Panc1 (cell line): ENCODE data around the gene PNLIPRP1. TPM values are rescaled to one million over a fixed set of nuclear protein-coding genes. Genes with fewer than 3 reads are reported as not detected.

Source experiments
- ATAC-seq: fragments of 200-7000 bp; cut with Tn5 transposase; 2 replicates; pipeline ENCODE4 v1.9.1; 2020; ENCODE audit warnings: mild to moderate bottlenecking, moderate library complexity
- BruUV-seq: library from RNA; stranded (reverse); fragments of 400-500 nt; replicated peaks from 2 replicates; lab custom pipeline; 2021; lab: Mats Ljungman, UMichigan
- CTCF ChIA-PET: fragments of 300-600 bp; sonication (Branson Sonifier 250); formaldehyde crosslinking; loops from one replicate; lab custom pipeline; 2022; ENCODE audit warnings: antibody characterized with exemption; lab: Charles Lee
- POLR2A ChIA-PET: fragments of 300-600 bp; sonication (Branson Sonifier 250); formaldehyde crosslinking; loops from one replicate; lab custom pipeline; 2022; ENCODE audit warnings: antibody characterized with exemption; lab: Charles Lee
- DNase-seq: peaks from one replicate; pipeline ENCODE4 v3.0.0-alpha.2; 2010; ENCODE audit warnings: low read depth, low spot score
- H3K27ac ChIP-seq: 2 replicates; pipeline ENCODE4 v1.5.1; 2011; ENCODE audit warnings: mild to moderate bottlenecking, low read length, inconsistent platforms
- H3K27me3 ChIP-seq: fragments of 200-500 bp; sonication (Bioruptor generic); 2 replicates; pipeline ENCODE4 v1.6.0; 2014; ENCODE audit warnings: low read length, inconsistent platforms; ENCODE audit not compliant: control insufficient read depth, insufficient read depth
- H3K36me3 ChIP-seq: fragments of 200-500 bp; sonication (Bioruptor generic); 2 replicates; pipeline ENCODE4 v1.5.1; 2014; ENCODE audit warnings: inconsistent platforms, mild to moderate bottlenecking, low read length, moderate library complexity; ENCODE audit not compliant: control insufficient read depth, insufficient read depth
- H3K4me1 ChIP-seq: 2 replicates; pipeline ENCODE4 v1.5.1; 2011; ENCODE audit warnings: inconsistent platforms, mild to moderate bottlenecking, low read length, moderate library complexity; ENCODE audit not compliant: control insufficient read depth, insufficient read depth
- H3K4me3 ChIP-seq, 2 experiments: 2 replicates each; pipeline ENCODE4 v1.5.1; 2011 to 2012; ENCODE audit warnings: low read depth in 2 of 2, low read length in 2 of 2, mild to moderate bottlenecking in 2 of 2, inconsistent platforms in 1 of 2, moderate library complexity in 1 of 2
- H3K9me3 ChIP-seq: fragments of 200-500 bp; sonication (Bioruptor generic); 2 replicates; pipeline ENCODE4 v1.5.1; 2014; ENCODE audit warnings: low read depth, mild to moderate bottlenecking, inconsistent platforms, low read length, moderate library complexity; ENCODE audit not compliant: control insufficient read depth, insufficient read depth
- POLR2AphosphoS5 ChIP-seq: IDR thresholded peaks from 2 replicates; pipeline ENCODE4 v1.6.1; 2012; ENCODE audit warnings: mild to moderate bottlenecking, low read depth, low read length, moderate library complexity
- SIN3A ChIP-seq: IDR thresholded peaks from 2 replicates; pipeline ENCODE4 v1.6.1; 2012; ENCODE audit warnings: low read depth, mild to moderate bottlenecking, low read length, moderate library complexity, borderline replicate concordance; ENCODE audit not compliant: insufficient read depth
- TCF7L2 ChIP-seq: IDR thresholded peaks from 2 replicates; pipeline ENCODE4 v1.6.1; 2011; ENCODE audit warnings: mild to moderate bottlenecking, low read depth, low read length, inconsistent platforms
- in situ Hi-C: cut with HindIII; loops from 2 replicates; pipeline ENCODE4 v1.10.0; 2016; ENCODE audit warnings: low sequenced_read_pairs, low pct_unique_long_range_greater_than_20kb
- intact Hi-C: fragments of 100-400 bp; cut with micrococcal nuclease; formaldehyde crosslinking; loops from one replicate; pipeline ENCODE4 v1.10.0; 2022; ENCODE audit not compliant: unreplicated experiment
- total RNA-seq: library from RNA; stranded (reverse); gene quantifications from one replicate; pipeline ENCODE4 v1.2.1, GENCODE V29; 2021; ENCODE audit not compliant: unreplicated experiment
- TF ChIP-seq, protein P1 (sequence below): fragments of 450-650 bp; IDR thresholded peaks from 2 replicates; pipeline ENCODE4 v1.5.1; 2017; ENCODE audit warnings: mild to moderate bottlenecking
- TF ChIP-seq, protein P2 (sequence below), 2 experiments: IDR thresholded peaks; 2 replicates each; pipeline ENCODE4 v1.6.1; 2011 to 2012; ENCODE audit warnings: low read depth in 2 of 2, control low read depth in 1 of 2, low read length in 1 of 2, mild to moderate bottlenecking in 1 of 2, moderate library complexity in 1 of 2; ENCODE audit not compliant: insufficient read depth in 1 of 2

Gene PNLIPRP1
- total RNA-seq, 1 experiment from 2014 or later = 0.95 TPM

DNA sequence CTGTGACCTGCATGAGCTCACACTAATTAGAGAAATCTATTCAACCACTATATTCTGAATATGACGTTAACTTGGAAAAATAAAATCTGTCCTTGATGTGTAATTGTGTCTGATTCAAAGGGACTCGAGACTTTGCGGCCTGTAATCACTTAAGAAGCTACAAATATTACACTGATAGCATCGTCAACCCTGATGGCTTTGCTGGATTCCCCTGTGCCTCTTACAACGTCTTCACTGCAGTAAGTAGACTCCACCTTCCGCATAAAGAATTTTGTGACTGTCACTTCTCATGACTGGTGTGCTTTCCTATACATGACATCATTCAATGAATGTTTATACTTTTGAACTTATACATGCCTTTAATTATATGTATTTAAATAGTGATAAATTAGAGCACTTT is 34.9 kb upstream of the PNLIPRP1 start:
- ATAC-seq (no peak), DNase-seq (no peak)
- Histone ChIP-seq H3K27ac (no peak overlapping the region), H3K4me3 (no peak overlapping the region), H3K9me3 (no peaks in the 10 kb centered on the region), H3K27me3 (peaks cover 20% of the 10 kb centered on the region), H3K4me1 (no peaks in the 10 kb centered on the region), H3K36me3 (no peaks in the 10 kb centered on the region)
- intact Hi-C loops (no loop called here), in situ Hi-C loops (no loop called here)
- ChIA-PET POLR2A (no interaction called here), CTCF (no interaction called here)
- TF ChIP-seq, protein P1, sequence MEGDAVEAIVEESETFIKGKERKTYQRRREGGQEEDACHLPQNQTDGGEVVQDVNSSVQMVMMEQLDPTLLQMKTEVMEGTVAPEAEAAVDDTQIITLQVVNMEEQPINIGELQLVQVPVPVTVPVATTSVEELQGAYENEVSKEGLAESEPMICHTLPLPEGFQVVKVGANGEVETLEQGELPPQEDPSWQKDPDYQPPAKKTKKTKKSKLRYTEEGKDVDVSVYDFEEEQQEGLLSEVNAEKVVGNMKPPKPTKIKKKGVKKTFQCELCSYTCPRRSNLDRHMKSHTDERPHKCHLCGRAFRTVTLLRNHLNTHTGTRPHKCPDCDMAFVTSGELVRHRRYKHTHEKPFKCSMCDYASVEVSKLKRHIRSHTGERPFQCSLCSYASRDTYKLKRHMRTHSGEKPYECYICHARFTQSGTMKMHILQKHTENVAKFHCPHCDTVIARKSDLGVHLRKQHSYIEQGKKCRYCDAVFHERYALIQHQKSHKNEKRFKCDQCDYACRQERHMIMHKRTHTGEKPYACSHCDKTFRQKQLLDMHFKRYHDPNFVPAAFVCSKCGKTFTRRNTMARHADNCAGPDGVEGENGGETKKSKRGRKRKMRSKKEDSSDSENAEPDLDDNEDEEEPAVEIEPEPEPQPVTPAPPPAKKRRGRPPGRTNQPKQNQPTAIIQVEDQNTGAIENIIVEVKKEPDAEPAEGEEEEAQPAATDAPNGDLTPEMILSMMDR = no peak
- TF ChIP-seq SIN3A (no peak), POLR2AphosphoS5 (no peak), TCF7L2 (no peak)
- TF ChIP-seq, protein P2, sequence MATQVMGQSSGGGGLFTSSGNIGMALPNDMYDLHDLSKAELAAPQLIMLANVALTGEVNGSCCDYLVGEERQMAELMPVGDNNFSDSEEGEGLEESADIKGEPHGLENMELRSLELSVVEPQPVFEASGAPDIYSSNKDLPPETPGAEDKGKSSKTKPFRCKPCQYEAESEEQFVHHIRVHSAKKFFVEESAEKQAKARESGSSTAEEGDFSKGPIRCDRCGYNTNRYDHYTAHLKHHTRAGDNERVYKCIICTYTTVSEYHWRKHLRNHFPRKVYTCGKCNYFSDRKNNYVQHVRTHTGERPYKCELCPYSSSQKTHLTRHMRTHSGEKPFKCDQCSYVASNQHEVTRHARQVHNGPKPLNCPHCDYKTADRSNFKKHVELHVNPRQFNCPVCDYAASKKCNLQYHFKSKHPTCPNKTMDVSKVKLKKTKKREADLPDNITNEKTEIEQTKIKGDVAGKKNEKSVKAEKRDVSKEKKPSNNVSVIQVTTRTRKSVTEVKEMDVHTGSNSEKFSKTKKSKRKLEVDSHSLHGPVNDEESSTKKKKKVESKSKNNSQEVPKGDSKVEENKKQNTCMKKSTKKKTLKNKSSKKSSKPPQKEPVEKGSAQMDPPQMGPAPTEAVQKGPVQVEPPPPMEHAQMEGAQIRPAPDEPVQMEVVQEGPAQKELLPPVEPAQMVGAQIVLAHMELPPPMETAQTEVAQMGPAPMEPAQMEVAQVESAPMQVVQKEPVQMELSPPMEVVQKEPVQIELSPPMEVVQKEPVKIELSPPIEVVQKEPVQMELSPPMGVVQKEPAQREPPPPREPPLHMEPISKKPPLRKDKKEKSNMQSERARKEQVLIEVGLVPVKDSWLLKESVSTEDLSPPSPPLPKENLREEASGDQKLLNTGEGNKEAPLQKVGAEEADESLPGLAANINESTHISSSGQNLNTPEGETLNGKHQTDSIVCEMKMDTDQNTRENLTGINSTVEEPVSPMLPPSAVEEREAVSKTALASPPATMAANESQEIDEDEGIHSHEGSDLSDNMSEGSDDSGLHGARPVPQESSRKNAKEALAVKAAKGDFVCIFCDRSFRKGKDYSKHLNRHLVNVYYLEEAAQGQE (IDR thresholded peaks at IDR 0.05; ENCODE audit: insufficient read depth in 1 of 2, low read depth in 2 of 2, low read length in 1 of 2) = no peak
- no TSS peak for BruUV-seq

DNA sequence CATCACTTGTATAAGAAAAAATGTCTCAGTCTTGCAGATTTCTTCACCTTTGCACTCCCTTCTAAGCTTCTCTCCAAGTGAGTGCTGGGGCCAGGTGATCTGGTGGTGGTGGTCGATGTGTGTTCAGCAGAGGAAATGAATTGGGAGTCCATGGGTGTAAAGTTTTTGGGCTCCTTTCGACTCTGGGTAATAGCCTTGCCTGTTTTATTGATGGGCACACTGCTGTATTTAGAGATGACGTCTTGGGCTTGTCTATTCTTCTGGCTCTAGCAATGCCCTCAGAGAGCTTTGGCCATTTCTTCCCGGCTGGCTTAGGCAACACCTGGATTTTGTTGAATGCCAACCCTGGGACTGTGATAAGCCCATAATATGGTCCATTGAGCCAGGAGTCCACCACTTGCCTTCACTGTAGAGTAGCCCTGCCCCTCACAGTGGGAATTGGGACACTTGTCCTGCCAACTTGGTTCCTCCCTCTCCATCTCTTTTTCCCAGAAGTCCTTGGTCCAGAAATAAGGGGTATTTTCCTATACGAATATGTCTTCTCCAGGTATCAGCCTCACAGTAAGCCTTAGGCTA is 33.4 kb upstream of the PNLIPRP1 start:
- POLR2A ChIA-PET = interaction anchor here (0.6 kb wide), 1 partner anchor 1041 kb away, joined by 5 read pairs; no protein-coding TSS in a partner anchor
- BruUV-seq = no TSS peak

More for the DNA sequence above, 33.4 kb upstream of the PNLIPRP1 start:
- Histone ChIP-seq H3K36me3 (no peaks in the 10 kb centered on the region), H3K27ac (no peak overlapping the region), H3K4me3 (no peak overlapping the region), H3K27me3 (peaks cover 23% of the 10 kb centered on the region), H3K9me3 (no peaks in the 10 kb centered on the region), H3K4me1 (no peaks in the 10 kb centered on the region)
- ATAC-seq (no peak), DNase-seq (no peak)
- in situ Hi-C loops (no loop called here), intact Hi-C loops (no loop called here)
- CTCF ChIA-PET = interaction anchor here (0.8 kb wide), 1 partner anchor 727 kb away, joined by 4 read pairs; no protein-coding TSS in a partner anchor
- TF ChIP-seq POLR2AphosphoS5 (no peak), SIN3A (no peak), TCF7L2 (no peak)
- TF ChIP-seq, protein P1 = no peak
